Nephron progenitor cell (in vitro differentiated cells): ENCODE measurements around the gene ATP1A1.

Experiments
- DNase-seq: peaks from one replicate; pipeline ENCODE4 v3.0.0; 2021
- H3K27ac Mint-ChIP-seq: 2 replicates; pipeline ENCODE4 v1.8.0; 2021; ENCODE audit warnings: mild to moderate bottlenecking, moderate library complexity, mixed read lengths
- H3K27me3 Mint-ChIP-seq: 2 replicates; pipeline ENCODE4 v1.8.0; 2021; ENCODE audit warnings: mild to moderate bottlenecking, low read depth, mixed read lengths; ENCODE audit not compliant: poor library complexity
- H3K36me3 Mint-ChIP-seq: 2 replicates; pipeline ENCODE4 v1.8.0; 2021; ENCODE audit warnings: low read depth, mixed read lengths
- H3K4me1 Mint-ChIP-seq: 2 replicates; pipeline ENCODE4 v1.8.0; 2021; ENCODE audit warnings: mixed read lengths
- H3K4me3 Mint-ChIP-seq: 2 replicates; pipeline ENCODE4 v1.8.0; 2021; ENCODE audit warnings: mild to moderate bottlenecking, moderate library complexity, mixed read lengths
- H3K9me3 Mint-ChIP-seq: 2 replicates; pipeline ENCODE4 v1.8.0; 2021; ENCODE audit warnings: mild to moderate bottlenecking, moderate library complexity, mixed read lengths
- CTCF ChIP-seq: fragments of 200-600 bp; sonication (generic); IDR thresholded peaks from 2 replicates; pipeline ENCODE4 v1.5.0; 2021; ENCODE audit warnings: antibody characterized with exemption

Gene ATP1A1

GRCh38 chr1:116361648-116362047 lies 11.4 kb upstream of the ATP1A1 start:
- H3K4me1 Mint-ChIP-seq, result peaks cover 5% of the 10 kb centered on the region
- H3K9me3 Mint-ChIP-seq, result no peaks in the 10 kb centered on the region
- H3K27me3 Mint-ChIP-seq, result peaks cover 14% of the 10 kb centered on the region
- no peak overlapping the region for H3K27ac Mint-ChIP-seq
- H3K4me3 Mint-ChIP-seq, result no peak overlapping the region
- no peak for TF ChIP-seq CTCF
- no peak for DNase-seq
- no peaks in the 10 kb centered on the region for H3K36me3 Mint-ChIP-seq

DNA sequence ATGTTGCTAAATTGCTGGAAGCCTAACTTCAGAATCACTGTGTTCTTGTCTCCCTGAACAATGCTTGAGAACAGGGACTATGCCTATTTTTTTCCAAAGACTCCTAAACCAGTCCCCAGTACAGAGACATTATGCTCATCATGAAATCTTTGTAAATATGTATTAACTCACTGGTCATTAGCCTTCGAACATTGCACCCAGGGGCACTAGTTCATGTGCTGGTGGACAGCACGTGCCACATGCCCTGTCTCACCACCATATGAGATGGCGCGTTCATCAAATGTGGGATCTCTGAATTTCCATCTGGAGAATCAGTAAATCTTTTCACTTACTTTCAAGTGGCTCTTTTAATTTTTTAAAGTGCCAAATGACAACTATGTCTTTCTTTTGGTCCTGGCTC lies 11.0 kb upstream of the ATP1A1 start:
- DNase-seq, result no peak
- Mint-ChIP-seq H3K4me3 (no peak overlapping the region), H3K9me3 (no peaks in the 10 kb centered on the region), H3K4me1 (peaks cover 5% of the 10 kb centered on the region), H3K36me3 (no peaks in the 10 kb centered on the region), H3K27ac (no peak overlapping the region), H3K27me3 (peaks cover 14% of the 10 kb centered on the region)
- TF ChIP-seq CTCF, result no peak

GRCh38 chr1:116365353-116365780 lies 7.7 kb upstream of the ATP1A1 start:
- Mint-ChIP-seq H3K9me3 (no peaks in the 10 kb centered on the region), H3K36me3 (no peaks in the 10 kb centered on the region), H3K27me3 (peaks cover 17% of the 10 kb centered on the region), H3K4me1 (peaks cover 5% of the 10 kb centered on the region), H3K27ac (no peak overlapping the region), H3K4me3 (no peak overlapping the region)
- no peak for TF ChIP-seq CTCF
- no peak for DNase-seq

GRCh38 chr1:116365857-116366256 lies 7.2 kb upstream of the ATP1A1 start:
- Mint-ChIP-seq H3K36me3 (no peaks in the 10 kb centered on the region), H3K9me3 (no peaks in the 10 kb centered on the region), H3K27me3 (peaks cover 22% of the 10 kb centered on the region), H3K4me3 (no peak overlapping the region), H3K27ac (no peak overlapping the region), H3K4me1 (peaks cover 5% of the 10 kb centered on the region)
- TF ChIP-seq CTCF, result no peak
- DNase-seq, result no peak

DNA sequence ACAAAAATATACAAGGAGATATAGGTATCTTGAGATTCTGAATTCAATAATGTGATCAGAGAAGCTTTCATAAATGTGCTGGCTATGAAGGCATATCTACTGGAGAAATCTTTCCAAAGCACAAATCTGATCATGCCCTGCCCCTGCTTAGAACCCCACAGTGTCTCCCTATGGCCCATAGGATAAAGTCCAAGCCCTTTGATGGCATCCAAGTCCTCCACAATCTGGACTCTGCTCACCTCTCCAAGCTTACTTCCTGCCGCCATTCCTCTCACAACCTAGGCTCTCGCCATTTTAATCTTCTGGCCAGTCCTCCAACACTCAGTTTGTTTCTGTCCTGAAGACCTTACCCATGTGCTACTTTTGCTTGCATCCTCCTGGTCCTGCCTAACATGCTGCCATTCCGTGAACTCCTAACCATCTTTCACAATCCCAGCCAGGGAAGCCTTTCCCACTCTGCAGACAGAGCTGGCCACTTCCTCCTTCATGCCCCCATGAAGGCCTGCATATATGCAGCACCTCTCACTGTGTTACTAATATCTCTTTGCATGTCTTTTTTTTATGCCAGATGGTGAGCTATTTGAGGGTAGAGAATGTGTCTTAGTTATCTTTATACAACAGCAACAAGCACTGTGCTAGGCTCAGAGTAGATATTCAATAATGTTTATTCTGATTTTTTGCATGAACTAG lies 5.6 kb upstream of the ATP1A1 start:
- no peak for TF ChIP-seq CTCF

DNA sequence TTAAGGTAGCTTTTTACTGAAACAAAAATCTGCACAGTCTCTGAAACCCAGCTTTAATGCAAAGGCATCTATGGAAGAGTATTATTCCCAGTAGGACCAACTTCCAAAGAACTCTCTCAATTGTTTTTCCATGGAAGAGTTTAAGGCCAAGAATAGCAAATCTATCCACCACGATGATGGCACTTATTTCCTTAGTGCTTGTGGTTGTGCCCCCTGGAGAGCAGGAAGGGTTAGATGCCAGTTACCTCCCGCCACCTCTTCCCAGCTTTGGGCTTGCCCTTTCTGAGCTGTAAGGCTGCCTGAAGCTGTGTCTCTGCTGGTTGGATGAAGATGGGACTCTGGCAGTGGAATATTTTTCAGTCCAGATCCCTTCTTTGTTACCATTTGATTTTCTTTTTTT lies 4.8 kb upstream of the ATP1A1 start:
- Mint-ChIP-seq H3K27me3 (peaks cover 39% of the 10 kb centered on the region), H3K9me3 (no peaks in the 10 kb centered on the region), H3K4me3 (no peak overlapping the region), H3K4me1 (peaks cover 5% of the 10 kb centered on the region), H3K36me3 (no peaks in the 10 kb centered on the region), H3K27ac (no peak overlapping the region)
- no peak for DNase-seq
- no peak for TF ChIP-seq CTCF

More for the DNA sequence above, 5.6 kb upstream of the ATP1A1 start:
- Mint-ChIP-seq H3K27me3 (peaks cover 37% of the 10 kb centered on the region), H3K4me1 (peaks cover 5% of the 10 kb centered on the region), H3K27ac (no peak overlapping the region), H3K9me3 (no peaks in the 10 kb centered on the region), H3K4me3 (no peak overlapping the region), H3K36me3 (no peaks in the 10 kb centered on the region)
- DNase-seq, result no peak
